Anterior cingulate cortex (tissue), 58 donors: ENCODE measurements around the gene FTHL17.
A peak's percentile ranks its signal among the peaks of the same experiment; 100 is the strongest.

Experiments
- DNase-seq, 58 donors: peaks; one replicate each; lab custom pipeline; 2025; lab: John Stamatoyannopoulos, UW

The FTHL17 gene

DNA sequence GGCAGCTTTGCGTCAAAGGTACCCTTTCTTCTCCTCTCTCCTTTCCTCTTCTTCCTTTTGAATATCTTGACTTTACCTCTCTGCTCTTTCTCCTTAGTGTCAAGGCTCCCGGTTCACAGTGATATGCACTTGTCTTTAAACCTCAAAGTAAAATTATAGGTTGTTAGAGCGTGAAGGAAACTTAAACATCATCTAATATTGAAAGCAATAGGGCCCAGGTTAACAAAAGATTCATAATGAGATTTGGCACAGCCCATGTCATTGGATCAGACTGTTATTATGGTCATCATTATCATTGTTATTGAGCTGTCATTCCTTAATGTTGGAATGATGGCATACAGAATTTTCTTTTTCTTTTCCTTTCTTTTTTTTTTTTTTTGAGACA lies 32.5 kb downstream of the FTHL17 start:
- no peak for DNase-seq

- DNase-seq: peak in 28 of 58 donors; percentile 0 to 38 (median 1)
Observed at GRCh38 chrX:31038575-31039326, 33.1 kb downstream of the FTHL17 start.

DNA sequence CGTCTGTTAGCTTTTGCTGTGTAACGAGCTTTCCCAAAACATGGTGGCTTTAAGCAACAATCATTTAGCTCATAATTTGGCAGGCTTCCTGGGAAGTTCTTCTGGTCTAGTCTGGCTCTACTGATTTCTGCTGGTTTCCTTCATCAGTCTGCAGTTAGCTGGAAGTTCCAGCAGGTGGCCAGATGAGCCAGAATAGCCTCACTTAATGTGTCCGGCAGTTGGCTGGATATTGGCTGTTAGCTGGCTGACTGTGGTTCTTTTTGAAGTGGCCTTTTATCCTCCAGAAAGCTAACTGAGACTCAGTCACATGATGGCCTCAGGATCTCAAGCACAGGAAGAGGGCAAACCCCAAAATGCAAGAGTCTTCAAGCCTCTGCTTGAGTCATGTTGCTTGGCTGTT lies 34.9 kb downstream of the FTHL17 start:
- peak in 17 of 58 donors; percentile 0 to 16 (median 1) for DNase-seq

DNA sequence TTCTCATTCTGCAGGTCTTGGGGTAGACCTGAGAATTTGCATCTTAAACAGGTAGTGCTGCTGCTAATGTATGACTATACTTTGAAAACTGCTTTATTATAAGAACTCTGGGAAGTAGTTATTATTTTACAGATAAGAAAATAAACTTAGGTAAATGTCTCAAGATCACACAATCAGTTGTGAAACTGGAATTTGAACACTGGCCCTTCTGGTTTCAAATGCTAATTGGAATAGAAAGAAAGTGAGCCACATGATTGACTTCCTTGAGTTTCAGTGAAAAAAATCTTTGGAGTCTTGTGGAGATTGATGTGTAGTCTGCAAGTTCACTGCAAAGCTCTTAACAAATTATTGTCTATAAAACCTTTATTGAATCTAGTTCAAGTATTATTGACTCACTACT lies 44.5 kb downstream of the FTHL17 start:
- no peak for DNase-seq

GRCh38 chrX:31024866-31025265 lies 47.0 kb downstream of the FTHL17 start:
- DNase-seq: no peak

DNA sequence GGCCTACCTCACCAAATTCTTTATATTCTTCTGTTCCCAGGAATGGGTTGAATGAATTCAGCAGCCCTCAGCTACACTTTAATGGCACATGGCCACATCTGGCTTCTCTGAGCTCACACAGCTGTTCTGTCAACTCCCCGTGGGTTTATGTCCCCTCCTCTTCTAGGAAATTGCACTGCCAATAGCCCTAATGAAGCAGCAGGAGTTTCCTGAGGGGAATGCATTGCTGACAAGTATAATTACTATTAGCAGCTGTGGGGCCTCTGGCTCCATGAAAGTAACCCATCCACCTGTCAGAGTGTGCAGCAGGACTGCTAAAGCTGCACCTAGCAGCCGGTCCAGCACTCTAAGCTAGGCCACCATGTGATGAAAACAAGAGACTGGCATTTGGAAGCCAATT lies 50.3 kb downstream of the FTHL17 start:
- no peak for DNase-seq
